ENCODE measurements around the gene MPEG1.

MPEG1 gene

GRCh38 chr11:59212744-59213631 is at the start of gene MPEG1:
MPEG1 (minus strand) TSS chr11:59212927; CDS start chr11:59212865, 62 bp downstream.
- no peak for DNase-seq

- DNase-seq = no peak
Measured at GRCh38 chr11:59262177-59262818, 49.6 kb upstream of the MPEG1 start.

- no peak for DNase-seq
Measured at GRCh38 chr11:59261150-59261549, 48.4 kb upstream of the MPEG1 start.

GRCh38 chr11:59259867-59260475 is 47.2 kb upstream of the MPEG1 start:
- DNase-seq = no peak

GRCh38 chr11:59259047-59259446 is 46.3 kb upstream of the MPEG1 start:
- no peak for DNase-seq

GRCh38 chr11:59255281-59255680 is 42.6 kb upstream of the MPEG1 start:
- no peak for DNase-seq

- no peak for DNase-seq
Measured at GRCh38 chr11:59254286-59254685, 41.6 kb upstream of the MPEG1 start.

GRCh38 chr11:59253001-59253400 is 40.3 kb upstream of the MPEG1 start:
- no peak for DNase-seq

- DNase-seq = no peak
Measured at GRCh38 chr11:59249535-59249934, 36.8 kb upstream of the MPEG1 start.

GRCh38 chr11:59247531-59248227 is 35.0 kb upstream of the MPEG1 start:
- DNase-seq = no peak

GRCh38 chr11:59243633-59244032 is 30.9 kb upstream of the MPEG1 start:
- DNase-seq = no peak

GRCh38 chr11:59240322-59240721 is 27.6 kb upstream of the MPEG1 start:
- no peak for DNase-seq

- no peak for DNase-seq
Measured at GRCh38 chr11:59226396-59226795, 13.7 kb upstream of the MPEG1 start.

GRCh38 chr11:59225017-59225416 is 12.3 kb upstream of the MPEG1 start:
- no peak for DNase-seq

- DNase-seq = no peak
Measured at GRCh38 chr11:59224351-59224928, 11.7 kb upstream of the MPEG1 start.

GRCh38 chr11:59223611-59224010 is 10.9 kb upstream of the MPEG1 start:
- DNase-seq = no peak

GRCh38 chr11:59223177-59223576 is 10.4 kb upstream of the MPEG1 start:
- DNase-seq = no peak

- DNase-seq = no peak
Measured at GRCh38 chr11:59222464-59223060, 9.8 kb upstream of the MPEG1 start.

- DNase-seq = peak; percentile 6
Measured at GRCh38 chr11:59221441-59221840, 8.7 kb upstream of the MPEG1 start.

GRCh38 chr11:59219836-59220235 is 7.1 kb upstream of the MPEG1 start:
- DNase-seq = no peak

GRCh38 chr11:59218893-59219292 is 6.2 kb upstream of the MPEG1 start:
- no peak for DNase-seq

GRCh38 chr11:59218319-59218718 is 5.6 kb upstream of the MPEG1 start:
- DNase-seq = no peak
